ENCODE data around the gene ATOH7. TPM values are rescaled to one million over a fixed set of nuclear protein-coding genes. Genes with fewer than 3 reads are reported as not detected.

ATOH7 gene
- total and polyA plus RNA-seq, 2 experiments from 2014 or later: 0.17 TPM; not detected in 1

GRCh38 chr10:68237173-68237572 lies 5.3 kb upstream of the ATOH7 start:
- no peak for TF ChIP-seq EZH2 (IDR thresholded peaks at IDR 0.05; ENCODE audit: borderline replicate concordance)
- TF ChIP-seq, protein P1, sequence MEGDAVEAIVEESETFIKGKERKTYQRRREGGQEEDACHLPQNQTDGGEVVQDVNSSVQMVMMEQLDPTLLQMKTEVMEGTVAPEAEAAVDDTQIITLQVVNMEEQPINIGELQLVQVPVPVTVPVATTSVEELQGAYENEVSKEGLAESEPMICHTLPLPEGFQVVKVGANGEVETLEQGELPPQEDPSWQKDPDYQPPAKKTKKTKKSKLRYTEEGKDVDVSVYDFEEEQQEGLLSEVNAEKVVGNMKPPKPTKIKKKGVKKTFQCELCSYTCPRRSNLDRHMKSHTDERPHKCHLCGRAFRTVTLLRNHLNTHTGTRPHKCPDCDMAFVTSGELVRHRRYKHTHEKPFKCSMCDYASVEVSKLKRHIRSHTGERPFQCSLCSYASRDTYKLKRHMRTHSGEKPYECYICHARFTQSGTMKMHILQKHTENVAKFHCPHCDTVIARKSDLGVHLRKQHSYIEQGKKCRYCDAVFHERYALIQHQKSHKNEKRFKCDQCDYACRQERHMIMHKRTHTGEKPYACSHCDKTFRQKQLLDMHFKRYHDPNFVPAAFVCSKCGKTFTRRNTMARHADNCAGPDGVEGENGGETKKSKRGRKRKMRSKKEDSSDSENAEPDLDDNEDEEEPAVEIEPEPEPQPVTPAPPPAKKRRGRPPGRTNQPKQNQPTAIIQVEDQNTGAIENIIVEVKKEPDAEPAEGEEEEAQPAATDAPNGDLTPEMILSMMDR (IDR thresholded peaks at IDR 0.05; ENCODE audit: poor library complexity): no peak
- TF ChIP-seq EZH2phosphoT487 (IDR thresholded peaks at IDR 0.05; ENCODE audit: low read depth, severe bottlenecking, unreplicated experiment): no peak
- DNase-seq (ENCODE audit: low spot score): no peak

GRCh38 chr10:68235581-68235980 lies 3.7 kb upstream of the ATOH7 start:
- H3K9me3 ChIP-seq (ENCODE audit: low read depth): no peaks in the 10 kb centered on the region
- no peak overlapping the region for H3K4me3 ChIP-seq
- peaks cover 8% of the 10 kb centered on the region for H3K4me1 ChIP-seq (ENCODE audit: insufficient read depth)
- H3K27me3 ChIP-seq: peaks cover 15% of the 10 kb centered on the region
- TF ChIP-seq EZH2 (IDR thresholded peaks at IDR 0.05; ENCODE audit: borderline replicate concordance) (no peak), EZH2phosphoT487 (IDR thresholded peaks at IDR 0.05; ENCODE audit: low read depth, severe bottlenecking, unreplicated experiment) (no peak)
- TF ChIP-seq, protein P1 (IDR thresholded peaks at IDR 0.05; ENCODE audit: poor library complexity): no peak
- H3K4me2 ChIP-seq: no peak overlapping the region
- no peak overlapping the region for H2AFZ ChIP-seq
- no peak for DNase-seq (ENCODE audit: low spot score)
- no peaks in the 10 kb centered on the region for H3K9me2 ChIP-seq (replicated peaks; ENCODE audit: insufficient read depth)
- H3K79me2 ChIP-seq: no peaks in the 10 kb centered on the region
- H3K27ac ChIP-seq: no peak overlapping the region
- no peaks in the 10 kb centered on the region for H4K20me1 ChIP-seq (ENCODE audit: insufficient read depth, poor library complexity, severe bottlenecking)
- no peaks in the 10 kb centered on the region for H3K36me3 ChIP-seq (replicated peaks; ENCODE audit: insufficient read depth, low read depth)

More at GRCh38 chr10:68237173-68237572, 5.3 kb upstream of the ATOH7 start:
- no peak overlapping the region for H2AFZ ChIP-seq
- H3K27ac ChIP-seq: no peak overlapping the region
- H4K20me1 ChIP-seq (ENCODE audit: insufficient read depth, poor library complexity, severe bottlenecking): no peaks in the 10 kb centered on the region
- no peaks in the 10 kb centered on the region for H3K36me3 ChIP-seq (replicated peaks; ENCODE audit: insufficient read depth, low read depth)
- H3K4me3 ChIP-seq: no peak overlapping the region
- peaks cover 15% of the 10 kb centered on the region for H3K27me3 ChIP-seq
- H3K9me3 ChIP-seq (ENCODE audit: low read depth): no peaks in the 10 kb centered on the region
- peaks cover 1% of the 10 kb centered on the region for H3K4me1 ChIP-seq (ENCODE audit: insufficient read depth)
- H3K9me2 ChIP-seq (replicated peaks; ENCODE audit: insufficient read depth): no peaks in the 10 kb centered on the region
- no peak overlapping the region for H3K4me2 ChIP-seq
- no peaks in the 10 kb centered on the region for H3K79me2 ChIP-seq
- 94% methylated on average over 3 of the region's 3 CpGs for WGBS (ENCODE audit: low lambda C conversion rate, missing lambda C conversion rate)

- no peaks in the 10 kb centered on the region for H3K9me2 ChIP-seq (replicated peaks; ENCODE audit: insufficient read depth)
- no peak overlapping the region for H3K4me2 ChIP-seq
- H3K79me2 ChIP-seq: no peaks in the 10 kb centered on the region
- H3K36me3 ChIP-seq (replicated peaks; ENCODE audit: insufficient read depth, low read depth): no peaks in the 10 kb centered on the region
- no peak overlapping the region for H2AFZ ChIP-seq
- H3K4me1 ChIP-seq (ENCODE audit: insufficient read depth): peaks cover 8% of the 10 kb centered on the region
- DNase-seq (ENCODE audit: low spot score): no peak
- H3K27ac ChIP-seq: no peak overlapping the region
- H3K9me3 ChIP-seq (ENCODE audit: low read depth): no peaks in the 10 kb centered on the region
- WGBS (ENCODE audit: low lambda C conversion rate, missing lambda C conversion rate): 67% methylated on average over 2 of the region's 2 CpGs
- H3K4me3 ChIP-seq: no peak overlapping the region
- TF ChIP-seq EZH2 (IDR thresholded peaks at IDR 0.05; ENCODE audit: borderline replicate concordance) (no peak), EZH2phosphoT487 (IDR thresholded peaks at IDR 0.05; ENCODE audit: low read depth, severe bottlenecking, unreplicated experiment) (no peak)
- TF ChIP-seq, protein P1 (IDR thresholded peaks at IDR 0.05; ENCODE audit: poor library complexity): no peak
- no peaks in the 10 kb centered on the region for H4K20me1 ChIP-seq (ENCODE audit: insufficient read depth, poor library complexity, severe bottlenecking)
- H3K27me3 ChIP-seq: peaks cover 15% of the 10 kb centered on the region
Observed at GRCh38 chr10:68235111-68235510, 3.2 kb upstream of the ATOH7 start.

DNA sequence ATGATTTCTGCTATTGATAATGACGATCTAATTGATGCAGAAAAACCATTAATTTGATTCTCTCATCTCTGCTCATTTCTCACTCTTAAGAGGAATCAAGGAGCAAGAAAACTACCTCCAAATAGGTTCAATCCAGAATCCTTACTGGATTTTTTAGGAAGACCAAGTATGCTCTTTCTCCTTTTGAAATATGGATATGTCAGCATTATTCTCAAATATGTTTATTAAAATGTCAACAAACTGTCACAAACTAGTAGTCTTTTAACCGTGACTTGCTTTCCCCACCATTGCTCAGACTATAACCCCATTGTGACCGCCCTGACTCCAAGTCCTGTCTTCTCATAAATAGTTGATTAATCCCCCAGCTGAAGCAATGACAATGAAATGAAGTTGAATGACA lies 1.1 kb upstream of the ATOH7 start:
- Histone ChIP-seq H3K4me3 (no peak overlapping the region), H2AFZ (no peak overlapping the region), H3K36me3 (replicated peaks; ENCODE audit: insufficient read depth, low read depth) (no peaks in the 10 kb centered on the region), H3K9me2 (replicated peaks; ENCODE audit: insufficient read depth) (no peaks in the 10 kb centered on the region), H4K20me1 (ENCODE audit: insufficient read depth, poor library complexity, severe bottlenecking) (no peaks in the 10 kb centered on the region), H3K27me3 (peaks cover 23% of the 10 kb centered on the region), H3K79me2 (no peaks in the 10 kb centered on the region), H3K4me1 (ENCODE audit: insufficient read depth) (peaks cover 8% of the 10 kb centered on the region), H3K9me3 (ENCODE audit: low read depth) (no peaks in the 10 kb centered on the region), H3K27ac (no peak overlapping the region), H3K4me2 (no peak overlapping the region)
- WGBS (ENCODE audit: low lambda C conversion rate, missing lambda C conversion rate): 87% methylated on average over 3 of the region's 3 CpGs
- no peak for DNase-seq (ENCODE audit: low spot score)
- TF ChIP-seq EZH2 (IDR thresholded peaks at IDR 0.05; ENCODE audit: borderline replicate concordance): no peak
- no peak for TF ChIP-seq EZH2phosphoT487 (IDR thresholded peaks at IDR 0.05; ENCODE audit: low read depth, severe bottlenecking, unreplicated experiment)
- TF ChIP-seq, protein P1 (IDR thresholded peaks at IDR 0.05; ENCODE audit: poor library complexity): no peak
